HL-60 (cell line): Measurements from ENCODE around the gene LIMS2.

Source experiments
- POLR2AphosphoS5 ChIP-seq: IDR thresholded peaks from 2 replicates; pipeline ENCODE4 v1.6.1; 2012; ENCODE audit warnings: low read depth
- SPI1 ChIP-seq: IDR thresholded peaks from 2 replicates; pipeline ENCODE4 v1.6.1; 2012; ENCODE audit warnings: low read depth, mild to moderate bottlenecking, borderline replicate concordance
- TF ChIP-seq, protein P1 (sequence below): IDR thresholded peaks from one replicate; pipeline ENCODE4 v1.5.1; 2011; ENCODE audit warnings: low read length, control low read depth, inconsistent platforms; ENCODE audit not compliant: insufficient read depth
- TF ChIP-seq, protein P2 (sequence below): IDR thresholded peaks from 2 replicates; pipeline ENCODE4 v1.6.1; 2012; ENCODE audit warnings: low read depth; ENCODE audit not compliant: insufficient replicate concordance

DNA sequence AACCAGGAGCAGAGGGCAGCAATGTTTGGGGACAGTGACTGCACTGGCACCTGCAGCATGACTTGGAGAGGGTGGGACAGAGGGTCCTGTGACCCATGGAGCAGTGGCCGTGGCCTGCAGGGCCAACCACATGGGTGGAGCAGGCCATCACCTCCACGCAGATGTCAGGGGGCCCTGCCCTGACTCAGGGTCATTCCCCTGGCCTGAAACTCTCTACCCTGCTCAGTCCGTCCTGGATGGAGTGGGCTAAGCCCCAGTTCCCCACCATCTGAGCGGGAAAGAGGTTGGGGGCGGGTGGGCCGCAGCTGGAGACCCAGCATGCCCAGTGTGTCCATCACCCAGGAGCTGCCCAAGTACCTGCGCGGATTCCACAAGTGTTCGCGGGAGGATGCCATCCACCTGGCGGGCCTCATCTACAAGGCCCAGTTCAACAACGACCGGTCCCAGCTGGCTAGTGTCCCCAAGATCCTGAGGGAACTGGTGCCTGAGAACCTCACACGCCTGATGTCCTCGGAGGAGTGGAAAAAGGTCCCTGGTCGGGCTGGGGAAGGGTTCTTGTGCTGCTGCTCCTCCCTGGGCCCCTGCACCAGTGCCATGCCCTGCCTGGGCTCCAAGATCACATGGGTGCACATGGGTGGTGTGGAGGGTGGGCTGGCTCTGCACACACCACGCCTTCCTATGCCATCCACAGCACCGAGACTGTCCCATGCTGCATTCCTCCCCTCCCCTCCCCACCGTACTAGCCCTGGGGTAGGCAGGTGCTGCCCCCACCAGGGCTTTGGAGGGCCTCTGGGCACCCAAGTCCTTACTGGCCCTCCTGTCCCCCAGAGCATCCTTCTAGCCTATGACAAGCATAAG lies 39.7 kb downstream of the LIMS2 start:
- TF ChIP-seq, protein P1, sequence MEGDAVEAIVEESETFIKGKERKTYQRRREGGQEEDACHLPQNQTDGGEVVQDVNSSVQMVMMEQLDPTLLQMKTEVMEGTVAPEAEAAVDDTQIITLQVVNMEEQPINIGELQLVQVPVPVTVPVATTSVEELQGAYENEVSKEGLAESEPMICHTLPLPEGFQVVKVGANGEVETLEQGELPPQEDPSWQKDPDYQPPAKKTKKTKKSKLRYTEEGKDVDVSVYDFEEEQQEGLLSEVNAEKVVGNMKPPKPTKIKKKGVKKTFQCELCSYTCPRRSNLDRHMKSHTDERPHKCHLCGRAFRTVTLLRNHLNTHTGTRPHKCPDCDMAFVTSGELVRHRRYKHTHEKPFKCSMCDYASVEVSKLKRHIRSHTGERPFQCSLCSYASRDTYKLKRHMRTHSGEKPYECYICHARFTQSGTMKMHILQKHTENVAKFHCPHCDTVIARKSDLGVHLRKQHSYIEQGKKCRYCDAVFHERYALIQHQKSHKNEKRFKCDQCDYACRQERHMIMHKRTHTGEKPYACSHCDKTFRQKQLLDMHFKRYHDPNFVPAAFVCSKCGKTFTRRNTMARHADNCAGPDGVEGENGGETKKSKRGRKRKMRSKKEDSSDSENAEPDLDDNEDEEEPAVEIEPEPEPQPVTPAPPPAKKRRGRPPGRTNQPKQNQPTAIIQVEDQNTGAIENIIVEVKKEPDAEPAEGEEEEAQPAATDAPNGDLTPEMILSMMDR = no peak
- no peak for TF ChIP-seq POLR2AphosphoS5
- no peak for TF ChIP-seq SPI1
- TF ChIP-seq, protein P2, sequence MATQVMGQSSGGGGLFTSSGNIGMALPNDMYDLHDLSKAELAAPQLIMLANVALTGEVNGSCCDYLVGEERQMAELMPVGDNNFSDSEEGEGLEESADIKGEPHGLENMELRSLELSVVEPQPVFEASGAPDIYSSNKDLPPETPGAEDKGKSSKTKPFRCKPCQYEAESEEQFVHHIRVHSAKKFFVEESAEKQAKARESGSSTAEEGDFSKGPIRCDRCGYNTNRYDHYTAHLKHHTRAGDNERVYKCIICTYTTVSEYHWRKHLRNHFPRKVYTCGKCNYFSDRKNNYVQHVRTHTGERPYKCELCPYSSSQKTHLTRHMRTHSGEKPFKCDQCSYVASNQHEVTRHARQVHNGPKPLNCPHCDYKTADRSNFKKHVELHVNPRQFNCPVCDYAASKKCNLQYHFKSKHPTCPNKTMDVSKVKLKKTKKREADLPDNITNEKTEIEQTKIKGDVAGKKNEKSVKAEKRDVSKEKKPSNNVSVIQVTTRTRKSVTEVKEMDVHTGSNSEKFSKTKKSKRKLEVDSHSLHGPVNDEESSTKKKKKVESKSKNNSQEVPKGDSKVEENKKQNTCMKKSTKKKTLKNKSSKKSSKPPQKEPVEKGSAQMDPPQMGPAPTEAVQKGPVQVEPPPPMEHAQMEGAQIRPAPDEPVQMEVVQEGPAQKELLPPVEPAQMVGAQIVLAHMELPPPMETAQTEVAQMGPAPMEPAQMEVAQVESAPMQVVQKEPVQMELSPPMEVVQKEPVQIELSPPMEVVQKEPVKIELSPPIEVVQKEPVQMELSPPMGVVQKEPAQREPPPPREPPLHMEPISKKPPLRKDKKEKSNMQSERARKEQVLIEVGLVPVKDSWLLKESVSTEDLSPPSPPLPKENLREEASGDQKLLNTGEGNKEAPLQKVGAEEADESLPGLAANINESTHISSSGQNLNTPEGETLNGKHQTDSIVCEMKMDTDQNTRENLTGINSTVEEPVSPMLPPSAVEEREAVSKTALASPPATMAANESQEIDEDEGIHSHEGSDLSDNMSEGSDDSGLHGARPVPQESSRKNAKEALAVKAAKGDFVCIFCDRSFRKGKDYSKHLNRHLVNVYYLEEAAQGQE = no peak
